ENCODE results near the gene EPHA1. TPM values are rescaled to one million over a fixed set of nuclear protein-coding genes. Genes with fewer than 3 reads are reported as not detected.

Gene EPHA1
- total and polyA plus RNA-seq, 2 of the 4 experiments (the other 2 are of a cell fraction) = 0.10 TPM; not detected in 1

GRCh38 chr7:143379611-143380259 lies 28.9 kb downstream of the EPHA1 start:
- H3K4me2 ChIP-seq (ENCODE audit: low read depth, low read length) = peak overlapping the region; percentile 93
- no TSS peak for BruUV-seq (replicated peaks)
- H3K9ac ChIP-seq (ENCODE audit: low read depth, low read length) = peak overlapping the region; percentile 85
- dilution Hi-C loops (cut with HindIII; ENCODE audit: low sequenced_read_pairs, unreplicated experiment) = no loop called here
- H3K79me1 ChIP-seq (ENCODE audit: low read depth in 1 of 2, low read length in 2 of 2) = peaks cover 9 to 44% of the 10 kb centered on the region in 2 experiments; a peak in 3 of 4 replicates
- H3K23ac ChIP-seq (ENCODE audit: low read depth, low read length) = peak overlapping the region; percentile 83
- H2BK120ac ChIP-seq (ENCODE audit: low read depth, low read length) = peak overlapping the region; percentile 79
- peak overlapping the region; percentile 92 for H3K4ac ChIP-seq (ENCODE audit: low read depth, low read length)
- peak overlapping the region; percentile 100 for H3K27ac ChIP-seq (ENCODE audit: insufficient read depth, low read length)
- peaks cover 27% of the 10 kb centered on the region for H3K4me1 ChIP-seq (ENCODE audit: control insufficient read depth, insufficient read depth, low read length)
- H3K27me3 ChIP-seq (ENCODE audit: control insufficient read depth, insufficient read depth, low read length) = no peaks in the 10 kb centered on the region
- peaks cover 23% of the 10 kb centered on the region for H3K9me1 ChIP-seq (ENCODE audit: insufficient read depth, low read length)
- peak overlapping the region; percentile 86 to 98 for H4K8ac ChIP-seq (ENCODE audit: low read depth in 2 of 2, low read length in 2 of 2)
- peaks cover 24% of the 10 kb centered on the region for H3K36me3 ChIP-seq (ENCODE audit: control insufficient read depth, insufficient read depth, low read length)
- peak overlapping the region; percentile 19 for H3K18ac ChIP-seq (ENCODE audit: low read depth, low read length)
- peak overlapping the region; percentile 73 for H2AK9ac ChIP-seq (replicated peaks; ENCODE audit: low read depth, low read length, poor library complexity)
- peak overlapping the region; percentile 98 for H2AK5ac ChIP-seq (ENCODE audit: low read depth, low read length)
- H4K5ac ChIP-seq (ENCODE audit: low read depth, low read length) = peak overlapping the region; percentile 6
- peak overlapping the region; percentile 65 for H2BK5ac ChIP-seq (ENCODE audit: low read depth, low read length, poor library complexity, severe bottlenecking)
- no peak for DNase-seq
- H2BK20ac ChIP-seq (ENCODE audit: low read depth, low read length) = peak overlapping the region; percentile 64
- intact Hi-C loops (cut with micrococcal nuclease) = loop anchor here (1.0 to 5.0 kb wide), 3 partner anchors 91 to 817 kb away; partner anchors contain the start of gene CASP2
- TF ChIP-seq ELK1 (IDR thresholded peaks at IDR 0.05; ENCODE audit: borderline replicate concordance, low read depth, low read length) (no peak), MXI1 (IDR thresholded peaks at IDR 0.05; ENCODE audit: borderline replicate concordance, low read depth, low read length) (no peak), USF2 (IDR thresholded peaks at IDR 0.05; ENCODE audit: low read depth, low read length) (no peak), MAZ (IDR thresholded peaks at IDR 0.05; ENCODE audit: borderline replicate concordance, low read depth, low read length) (no peak), CHD1 (IDR thresholded peaks at IDR 0.05; ENCODE audit: low read depth, low read length) (no peak), RCOR1 (IDR thresholded peaks at IDR 0.05; ENCODE audit: insufficient replicate concordance, low read length) (no peak), CEBPB (IDR thresholded peaks at IDR 0.05; ENCODE audit: low read depth, low read length) (no peak), POLR2A (IDR thresholded peaks at IDR 0.05; ENCODE audit: low read depth, low read length) (no peak), FOS (IDR thresholded peaks at IDR 0.05; ENCODE audit: low read depth, low read length) (no peak), RAD21 (IDR thresholded peaks at IDR 0.05; ENCODE audit: low read length) (no peak)
- in situ Hi-C loops (cut with MboI; ENCODE audit: low sequenced_read_pairs) = no loop called here
- ChIA-PET CTCF (interaction anchor here (0.6 to 2.1 kb wide), 11 partner anchors 17 to 1011 kb away, joined by 3 to 12 read pairs (median 5); partner anchors contain the start of genes FAM131B and GSTK1), POLR2A (ENCODE audit: unreplicated experiment) (no interaction called here)
- H3K56ac ChIP-seq (ENCODE audit: extremely low read depth, insufficient read depth, low read length) = peak overlapping the region; percentile 92
- H2BK15ac ChIP-seq (ENCODE audit: low read depth, low read length) = peak overlapping the region; percentile 42; the same call in 2 of the 3 replicates
- peak overlapping the region; percentile 80 for H4K91ac ChIP-seq (ENCODE audit: insufficient read depth, low read depth, low read length)
- no peak for ATAC-seq (ENCODE audit: low read depth)
- H3K14ac ChIP-seq (replicated peaks; ENCODE audit: low read depth, low read length) = peak overlapping the region; percentile 80
- WGBS, 2 experiments (ENCODE audit: extremely low coverage in 2 of 2, insufficient read length in 1 of 2) = 25% methylated on average over 7 of the region's 15 CpGs; no CpG with 5 or more reads in 1 of the 2 experiments
- H3K9me3 ChIP-seq (ENCODE audit: control insufficient read depth, insufficient read depth, low read length) = no peaks in the 10 kb centered on the region
- peak overlapping the region; percentile 68 for H3K4me3 ChIP-seq (ENCODE audit: insufficient read depth, low read depth, low read length)
- peaks cover 30% of the 10 kb centered on the region for H4K20me1 ChIP-seq (ENCODE audit: insufficient read depth, low read length)
- H2AFZ ChIP-seq (replicated peaks; ENCODE audit: low read length, poor library complexity) = peak overlapping the region; percentile 71

Data from IMR-90 (cell line).